ENCODE data around the gene RNFT2. TPM values are rescaled to one million over a fixed set of nuclear protein-coding genes. Genes with fewer than 3 reads are reported as not detected.

The RNFT2 gene
- total RNA-seq, 1 experiment from 2014 or later, result 27.7 TPM

DNA sequence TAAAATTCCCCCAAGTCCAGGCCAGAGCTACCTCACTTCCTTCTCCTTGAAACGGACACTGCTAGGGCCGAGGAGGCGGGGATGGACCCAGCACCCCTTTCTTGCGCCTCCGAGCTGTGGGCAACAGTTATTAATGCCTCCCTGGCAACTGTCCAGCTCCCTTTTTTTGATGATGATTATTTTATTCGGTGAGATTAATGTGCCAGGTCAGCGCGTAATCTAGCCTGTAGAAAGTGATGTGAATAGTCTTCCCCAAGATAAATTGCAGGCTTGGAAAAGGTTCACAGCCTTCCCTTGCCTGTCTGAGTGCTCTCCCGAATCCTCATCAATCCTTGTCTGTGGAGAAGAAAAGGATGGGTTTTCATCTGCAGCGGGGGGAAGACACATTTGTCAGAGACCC lies 54.3 kb downstream of the RNFT2 start:
- Mint-ChIP-seq H3K9me3 (no peaks in the 10 kb centered on the region), H3K4me1 (no peaks in the 10 kb centered on the region), H3K36me3 (peaks cover 21% of the 10 kb centered on the region), H3K27me3 (ENCODE audit: low read depth) (no peaks in the 10 kb centered on the region), H3K4me3 (no peak overlapping the region), H3K27ac (no peak overlapping the region)
- DNase-seq (ENCODE audit: low spot score) (no peak), ATAC-seq (no peak)
- CTCF ChIA-PET, result interaction anchor here (0.7 to 1.1 kb wide), 2 partner anchors 50 to 71 kb away, joined by 3 read pairs; no protein-coding TSS in a partner anchor
- POLR2A ChIA-PET, result interaction anchor here (0.6 kb wide), 1 partner anchor 354 kb away, joined by 3 read pairs; no protein-coding TSS in a partner anchor
- TF ChIP-seq CBFB (CRISPR knock-in tag; IDR thresholded peaks at IDR 0.05; ENCODE audit: low read depth) (no peak), NFATC4 (CRISPR knock-in tag; IDR thresholded peaks at IDR 0.05) (no peak), OVOL2 (CRISPR knock-in tag; IDR thresholded peaks at IDR 0.05; ENCODE audit: borderline replicate concordance) (no peak), ZNF423 (CRISPR knock-in tag; IDR thresholded peaks at IDR 0.05) (no peak), NR1H2 (CRISPR knock-in tag; IDR thresholded peaks at IDR 0.05) (no peak), ZNF263 (CRISPR knock-in tag; IDR thresholded peaks at IDR 0.05; ENCODE audit: low read depth) (no peak), ESRRA (CRISPR knock-in tag; IDR thresholded peaks at IDR 0.05; ENCODE audit: borderline replicate concordance) (no peak)
- TF ChIP-seq, protein P1, sequence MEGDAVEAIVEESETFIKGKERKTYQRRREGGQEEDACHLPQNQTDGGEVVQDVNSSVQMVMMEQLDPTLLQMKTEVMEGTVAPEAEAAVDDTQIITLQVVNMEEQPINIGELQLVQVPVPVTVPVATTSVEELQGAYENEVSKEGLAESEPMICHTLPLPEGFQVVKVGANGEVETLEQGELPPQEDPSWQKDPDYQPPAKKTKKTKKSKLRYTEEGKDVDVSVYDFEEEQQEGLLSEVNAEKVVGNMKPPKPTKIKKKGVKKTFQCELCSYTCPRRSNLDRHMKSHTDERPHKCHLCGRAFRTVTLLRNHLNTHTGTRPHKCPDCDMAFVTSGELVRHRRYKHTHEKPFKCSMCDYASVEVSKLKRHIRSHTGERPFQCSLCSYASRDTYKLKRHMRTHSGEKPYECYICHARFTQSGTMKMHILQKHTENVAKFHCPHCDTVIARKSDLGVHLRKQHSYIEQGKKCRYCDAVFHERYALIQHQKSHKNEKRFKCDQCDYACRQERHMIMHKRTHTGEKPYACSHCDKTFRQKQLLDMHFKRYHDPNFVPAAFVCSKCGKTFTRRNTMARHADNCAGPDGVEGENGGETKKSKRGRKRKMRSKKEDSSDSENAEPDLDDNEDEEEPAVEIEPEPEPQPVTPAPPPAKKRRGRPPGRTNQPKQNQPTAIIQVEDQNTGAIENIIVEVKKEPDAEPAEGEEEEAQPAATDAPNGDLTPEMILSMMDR (IDR thresholded peaks at IDR 0.05), result no peak
- TF ChIP-seq, protein P2, sequence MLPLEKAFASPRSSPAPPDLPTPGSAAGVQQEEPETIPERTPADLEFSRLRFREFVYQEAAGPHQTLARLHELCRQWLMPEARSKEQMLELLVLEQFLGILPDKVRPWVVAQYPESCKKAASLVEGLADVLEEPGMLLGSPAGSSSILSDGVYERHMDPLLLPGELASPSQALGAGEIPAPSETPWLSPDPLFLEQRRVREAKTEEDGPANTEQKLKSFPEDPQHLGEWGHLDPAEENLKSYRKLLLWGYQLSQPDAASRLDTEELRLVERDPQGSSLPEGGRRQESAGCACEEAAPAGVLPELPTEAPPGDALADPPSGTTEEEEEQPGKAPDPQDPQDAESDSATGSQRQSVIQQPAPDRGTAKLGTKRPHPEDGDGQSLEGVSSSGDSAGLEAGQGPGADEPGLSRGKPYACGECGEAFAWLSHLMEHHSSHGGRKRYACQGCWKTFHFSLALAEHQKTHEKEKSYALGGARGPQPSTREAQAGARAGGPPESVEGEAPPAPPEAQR (CRISPR knock-in tag; IDR thresholded peaks at IDR 0.05), result no peak

DNA sequence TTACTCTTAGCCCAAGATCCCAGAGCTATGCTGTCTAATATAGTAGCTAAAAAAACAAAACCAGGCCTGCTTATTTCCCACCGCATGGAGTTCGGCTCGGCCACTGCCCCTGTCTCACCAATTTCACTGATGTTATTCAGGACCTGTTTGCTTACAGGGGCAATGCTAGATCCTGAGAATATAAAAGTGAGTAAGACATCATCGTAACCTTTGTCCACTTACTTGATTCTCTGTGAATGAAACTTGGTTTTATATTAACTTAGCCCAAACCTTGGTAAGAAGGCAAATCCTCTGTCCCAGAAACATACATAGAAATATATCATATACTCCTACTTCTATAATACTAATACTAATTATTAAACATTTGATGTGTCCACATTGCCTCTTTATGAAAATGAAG lies 56.6 kb downstream of the RNFT2 start:
- Mint-ChIP-seq H3K36me3 (peaks cover 38% of the 10 kb centered on the region), H3K27me3 (ENCODE audit: low read depth) (no peaks in the 10 kb centered on the region), H3K27ac (no peak overlapping the region), H3K4me1 (no peaks in the 10 kb centered on the region), H3K4me3 (no peak overlapping the region), H3K9me3 (peaks cover 4% of the 10 kb centered on the region)
- POLR2A ChIA-PET, result no interaction called here
- CTCF ChIA-PET, result no interaction called here
- TF ChIP-seq, protein P3, sequence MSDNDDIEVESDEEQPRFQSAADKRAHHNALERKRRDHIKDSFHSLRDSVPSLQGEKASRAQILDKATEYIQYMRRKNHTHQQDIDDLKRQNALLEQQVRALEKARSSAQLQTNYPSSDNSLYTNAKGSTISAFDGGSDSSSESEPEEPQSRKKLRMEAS (CRISPR knock-in tag; IDR thresholded peaks at IDR 0.05), result no peak
- TF ChIP-seq GABPB1 (CRISPR knock-in tag; IDR thresholded peaks at IDR 0.05) (no peak), TEAD4 (CRISPR knock-in tag; IDR thresholded peaks at IDR 0.05) (no peak), NFATC4 (CRISPR knock-in tag; IDR thresholded peaks at IDR 0.05) (no peak), FOXJ3 (CRISPR knock-in tag; IDR thresholded peaks at IDR 0.05; ENCODE audit: borderline replicate concordance) (no peak), ZNF138 (CRISPR knock-in tag; conservative IDR thresholded peaks at IDR 0.05) (no peak), SMAD3 (CRISPR knock-in tag; IDR thresholded peaks at IDR 0.05; ENCODE audit: borderline replicate concordance) (no peak)
- TF ChIP-seq, protein P4, sequence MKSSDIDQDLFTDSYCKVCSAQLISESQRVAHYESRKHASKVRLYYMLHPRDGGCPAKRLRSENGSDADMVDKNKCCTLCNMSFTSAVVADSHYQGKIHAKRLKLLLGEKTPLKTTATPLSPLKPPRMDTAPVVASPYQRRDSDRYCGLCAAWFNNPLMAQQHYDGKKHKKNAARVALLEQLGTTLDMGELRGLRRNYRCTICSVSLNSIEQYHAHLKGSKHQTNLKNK (CRISPR knock-in tag; IDR thresholded peaks at IDR 0.05), result no peak
- TF ChIP-seq, protein P5, sequence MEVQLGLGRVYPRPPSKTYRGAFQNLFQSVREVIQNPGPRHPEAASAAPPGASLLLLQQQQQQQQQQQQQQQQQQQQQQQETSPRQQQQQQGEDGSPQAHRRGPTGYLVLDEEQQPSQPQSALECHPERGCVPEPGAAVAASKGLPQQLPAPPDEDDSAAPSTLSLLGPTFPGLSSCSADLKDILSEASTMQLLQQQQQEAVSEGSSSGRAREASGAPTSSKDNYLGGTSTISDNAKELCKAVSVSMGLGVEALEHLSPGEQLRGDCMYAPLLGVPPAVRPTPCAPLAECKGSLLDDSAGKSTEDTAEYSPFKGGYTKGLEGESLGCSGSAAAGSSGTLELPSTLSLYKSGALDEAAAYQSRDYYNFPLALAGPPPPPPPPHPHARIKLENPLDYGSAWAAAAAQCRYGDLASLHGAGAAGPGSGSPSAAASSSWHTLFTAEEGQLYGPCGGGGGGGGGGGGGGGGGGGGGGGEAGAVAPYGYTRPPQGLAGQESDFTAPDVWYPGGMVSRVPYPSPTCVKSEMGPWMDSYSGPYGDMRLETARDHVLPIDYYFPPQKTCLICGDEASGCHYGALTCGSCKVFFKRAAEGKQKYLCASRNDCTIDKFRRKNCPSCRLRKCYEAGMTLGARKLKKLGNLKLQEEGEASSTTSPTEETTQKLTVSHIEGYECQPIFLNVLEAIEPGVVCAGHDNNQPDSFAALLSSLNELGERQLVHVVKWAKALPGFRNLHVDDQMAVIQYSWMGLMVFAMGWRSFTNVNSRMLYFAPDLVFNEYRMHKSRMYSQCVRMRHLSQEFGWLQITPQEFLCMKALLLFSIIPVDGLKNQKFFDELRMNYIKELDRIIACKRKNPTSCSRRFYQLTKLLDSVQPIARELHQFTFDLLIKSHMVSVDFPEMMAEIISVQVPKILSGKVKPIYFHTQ (CRISPR knock-in tag; IDR thresholded peaks at IDR 0.05), result no peak
- TF ChIP-seq, protein P1 (IDR thresholded peaks at IDR 0.05), result no peak
- ATAC-seq, result no peak
- no peak for DNase-seq (ENCODE audit: low spot score)
